Adrenal gland (tissue), 12 donors: ENCODE data around the gene GDPD4. TPM values are rescaled to one million over a fixed set of nuclear protein-coding genes. Genes with fewer than 3 reads are reported as not detected.

Experiments used
- DNase-seq, 7 donors: peaks; one replicate each; pipeline ENCODE4 v3.0.0-alpha.2; 2019 to 2020
- H3K27ac ChIP-seq, 5 donors: fragments of 200-600 bp; sonication (generic) in 4 of 5; 1 replicate in 3 of 5; 2 replicates in 2 of 5; pipeline versions ENCODE4 v1.5.1 to v1.8.0; 2016 to 2020; ENCODE audit warnings: mild to moderate bottlenecking in 1 of 5
- H3K27me3 ChIP-seq: fragments of 200-600 bp; 2 replicates; pipeline ENCODE4 v1.8.0; 2021
- H3K36me3 ChIP-seq, 2 donors: fragments of 200-600 bp; replicated peaks in 1 of 2; 1 replicate in 1 of 2; 2 replicates in 1 of 2; pipeline versions ENCODE4 v1.5.1 to v1.8.0; 2018 to 2022
- H3K4me1 ChIP-seq, 2 donors: fragments of 200-600 bp; replicated peaks in 1 of 2; 1 replicate in 1 of 2; 2 replicates in 1 of 2; pipeline versions ENCODE4 v1.5.1 to v1.8.0; 2018 to 2021
- H3K4me3 ChIP-seq, 4 donors: fragments of 200-600 bp; sonication (generic) in 3 of 4; one replicate each; pipeline ENCODE4 v1.5.1; 2016 to 2018
- H3K9me3 ChIP-seq, 3 donors: fragments of 200-600 bp; sonication (generic) in 1 of 3; replicated peaks in 1 of 3; 1 replicate in 2 of 3; 2 replicates in 1 of 3; pipeline versions ENCODE4 v1.5.1 to v1.8.0; 2016 to 2021
- POLR2A ChIP-seq, 2 donors: fragments of 450-650 bp; IDR thresholded peaks; one replicate each; pipeline ENCODE4 v1.6.1; 2017; ENCODE audit warnings: antibody characterized with exemption in 2 of 2, mild to moderate bottlenecking in 2 of 2, moderate library complexity in 1 of 2
- WGBS, 4 donors: extraction: QIAGEN DNeasy Blood & Tissue Kit in 2 of 4; methylation state at CpG; one replicate each; pipeline versions ENCODE4 v1.1.5 to v1.1.7; 2013 to 2017; 5-methylcytosine and 5-hydroxymethylcytosine counted together
- intact Hi-C, 2 donors: fragments of 100-400 bp; cut with DNase I; formaldehyde crosslinking; loops; one replicate each; pipeline versions ENCODE4 v1.14.1 to v1.15.0; 2022 to 2023
- polyA plus RNA-seq, 3 donors: library from polyadenylated mRNA; stranded (reverse); fragments of 200-250 nt in 2 of 3; fragments of 350-450 nt in 1 of 3; fragmentation: Illumina TruSeq in 1 of 3; extraction: RNeasy Lipid Tissue Mini Kit (QIAGEN cat#74804) in 1 of 3; gene quantifications; one replicate each; pipeline ENCODE4 v1.2.3, GENCODE V29; 2013 to 2014
- total RNA-seq, 9 donors: library from RNA; depleted of rRNA in 4 of 9; stranded (reverse); fragments of >200 nt in 4 of 9; fragments of 120-200 nt in 1 of 9; fragmentation: NEBNext Ultra II Directional in 1 of 9; extraction: Animal tissue kit (Norgen Biotek cat#: 25700) in 1 of 9; gene quantifications; one replicate each; pipeline versions ENCODE4 v1.1.0 to v1.2.4, GENCODE V29; 2013 to 2023
- TF ChIP-seq, protein P1 (sequence below), 6 experiments: fragments of 450-650 bp in 4 of 6; fragments of 200-600 bp in 2 of 6; sonication (generic) in 1 of 6; IDR thresholded peaks; 1 replicate in 5 of 6; 2 replicates in 1 of 6; pipeline versions ENCODE4 v1.5.1 to v1.8.0; 2016 to 2021; ENCODE audit warnings: antibody characterized with exemption in 6 of 6, mild to moderate bottlenecking in 2 of 6, moderate library complexity in 1 of 6
- donor health status: healthy with polysubstance abuse.
- donor health status: Bipolar disorder and iron deficiency.
- donor health status: DM: yes; HTN: yes; CAD: no.
- donor health status: DM: no; HTN: no; CAD: no.
- donor health status: DM: no; HTN: no; CAD: no.
- donor health status: DM: yes; HTN: yes; CAD: no.

Gene GDPD4
- total and polyA plus RNA-seq, 12 donors, result 0.88 to 2.3 TPM; not detected in 10

DNA sequence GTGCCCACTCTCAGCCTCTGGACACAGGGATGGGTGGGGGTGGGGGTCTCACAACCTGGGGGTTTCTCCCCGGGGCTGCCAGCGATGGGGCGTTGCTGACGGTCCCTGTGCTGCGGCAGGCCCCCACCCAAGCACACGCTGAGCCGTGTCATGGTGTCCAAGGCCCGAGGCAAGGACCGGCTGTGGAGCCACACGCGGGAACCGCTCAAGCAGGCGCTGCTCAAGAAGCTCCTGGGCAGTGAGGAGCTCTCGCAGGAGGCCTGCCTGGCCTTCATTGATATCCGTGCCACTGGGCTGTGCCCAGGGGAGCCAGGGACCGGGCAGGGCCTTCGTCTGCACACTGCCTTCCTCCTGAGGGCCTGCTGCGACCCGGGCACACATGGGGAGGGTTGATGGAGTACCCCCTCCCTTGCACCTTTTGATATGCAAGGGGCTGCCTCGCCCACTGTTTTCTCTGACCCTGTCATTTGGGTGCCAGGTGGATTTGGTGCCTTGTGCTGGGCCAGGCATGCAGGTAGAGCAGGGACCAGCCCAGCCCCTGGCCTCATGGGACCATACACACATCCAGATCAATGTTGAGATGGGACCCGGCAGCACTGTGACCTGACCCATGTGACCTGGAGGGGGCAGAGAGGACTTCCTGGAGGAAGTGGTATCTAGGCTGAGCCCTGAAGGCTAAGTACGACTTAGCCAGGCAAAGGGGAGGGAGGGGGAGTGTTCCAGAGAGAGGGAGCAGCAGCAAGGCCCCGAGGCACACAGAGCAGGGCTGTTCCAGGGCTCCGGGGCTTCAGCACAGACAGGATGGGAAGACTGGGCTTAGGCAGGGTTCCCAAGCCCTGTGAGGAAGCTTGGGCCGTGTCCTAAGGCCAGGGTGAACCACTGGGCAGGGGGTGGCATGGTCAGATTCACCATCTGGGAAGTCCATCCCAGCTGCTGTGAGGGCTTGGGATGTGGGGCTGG, 98.3 kb downstream of the GDPD4 start:
- DNase-seq, result peak in 3 of 7 donors; percentile 11 to 41 (median 16)
- Histone ChIP-seq H3K9me3 (no peaks in the 10 kb centered on the region), H3K27me3 (no peaks in the 10 kb centered on the region), H3K36me3 (peaks cover 0 to 60% of the 10 kb centered on the region in 2 donors), H3K4me1 (peaks cover 0 to 12% of the 10 kb centered on the region in 2 donors), H3K4me3 (no peak overlapping the region), H3K27ac (no peak overlapping the region)
- no peak for TF ChIP-seq POLR2A (IDR thresholded peaks at IDR 0.05)
- TF ChIP-seq, protein P1, sequence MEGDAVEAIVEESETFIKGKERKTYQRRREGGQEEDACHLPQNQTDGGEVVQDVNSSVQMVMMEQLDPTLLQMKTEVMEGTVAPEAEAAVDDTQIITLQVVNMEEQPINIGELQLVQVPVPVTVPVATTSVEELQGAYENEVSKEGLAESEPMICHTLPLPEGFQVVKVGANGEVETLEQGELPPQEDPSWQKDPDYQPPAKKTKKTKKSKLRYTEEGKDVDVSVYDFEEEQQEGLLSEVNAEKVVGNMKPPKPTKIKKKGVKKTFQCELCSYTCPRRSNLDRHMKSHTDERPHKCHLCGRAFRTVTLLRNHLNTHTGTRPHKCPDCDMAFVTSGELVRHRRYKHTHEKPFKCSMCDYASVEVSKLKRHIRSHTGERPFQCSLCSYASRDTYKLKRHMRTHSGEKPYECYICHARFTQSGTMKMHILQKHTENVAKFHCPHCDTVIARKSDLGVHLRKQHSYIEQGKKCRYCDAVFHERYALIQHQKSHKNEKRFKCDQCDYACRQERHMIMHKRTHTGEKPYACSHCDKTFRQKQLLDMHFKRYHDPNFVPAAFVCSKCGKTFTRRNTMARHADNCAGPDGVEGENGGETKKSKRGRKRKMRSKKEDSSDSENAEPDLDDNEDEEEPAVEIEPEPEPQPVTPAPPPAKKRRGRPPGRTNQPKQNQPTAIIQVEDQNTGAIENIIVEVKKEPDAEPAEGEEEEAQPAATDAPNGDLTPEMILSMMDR (IDR thresholded peaks at IDR 0.05), result no peak
- WGBS, 4 donors, result 88 to 93% (median 89%) methylated on average over 18 to 25 of the region's 25 CpGs
- intact Hi-C loops, result loop anchor here (5.0 to 10.0 kb wide), 2 partner anchors 339 to 342 kb away; no protein-coding TSS in a partner anchor

DNA sequence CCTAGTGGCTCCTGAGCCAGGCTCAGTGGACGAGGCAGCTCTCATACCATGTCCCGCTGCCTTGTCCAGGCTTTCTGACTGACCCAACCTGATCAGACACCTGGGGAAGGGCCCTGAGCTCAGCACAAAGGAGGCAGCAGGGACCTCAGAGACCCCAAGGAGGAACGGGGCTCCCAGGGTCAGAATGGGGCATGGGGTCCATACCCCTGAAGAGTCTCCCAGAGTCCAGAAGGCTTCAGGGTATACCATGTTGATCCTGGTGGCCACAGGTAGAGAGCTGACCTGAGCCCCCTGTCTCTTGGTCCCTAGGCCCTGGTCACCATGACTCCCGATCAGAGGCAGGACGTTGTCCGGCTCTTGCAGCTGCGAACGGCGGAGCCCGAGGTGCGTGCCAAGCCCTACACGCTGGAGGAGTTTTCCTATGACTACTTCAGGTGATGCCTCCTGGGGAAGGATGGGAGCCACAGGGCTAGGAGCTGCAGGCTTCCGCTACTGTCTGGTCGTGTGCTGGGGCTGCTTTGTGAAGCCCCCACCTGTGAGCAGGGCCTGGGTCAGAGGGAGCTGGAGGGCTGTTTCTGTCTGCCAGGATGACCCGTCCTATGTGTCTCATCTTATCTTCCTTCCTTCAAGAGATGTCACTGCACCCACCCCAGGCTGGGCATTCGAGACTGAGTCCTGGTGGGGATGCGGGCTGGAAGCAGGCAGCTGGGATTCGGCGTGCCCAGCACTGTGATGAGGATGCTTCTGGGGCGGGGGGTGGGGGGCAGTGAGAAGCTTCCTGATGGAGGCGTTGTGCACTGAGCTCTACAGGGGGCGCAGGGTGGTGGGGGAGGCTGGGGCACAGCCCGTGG, 99.3 kb downstream of the GDPD4 start:
- Histone ChIP-seq H3K27ac (no peak overlapping the region), H3K4me3 (no peak overlapping the region), H3K4me1 (peaks cover 0 to 12% of the 10 kb centered on the region in 2 donors), H3K36me3 (peaks cover 0 to 57% of the 10 kb centered on the region in 2 donors), H3K27me3 (no peaks in the 10 kb centered on the region), H3K9me3 (no peaks in the 10 kb centered on the region)
- DNase-seq, result peak in 5 of 7 donors; percentile 2 to 39 (median 11)
- intact Hi-C loops, result loop anchor here (5.0 to 10.0 kb wide), 2 partner anchors 340 to 343 kb away; no protein-coding TSS in a partner anchor
- WGBS, 4 donors, result 93 to 95% (median 94%) methylated on average over 3 to 23 of the region's 23 CpGs
- TF ChIP-seq, protein P1 (IDR thresholded peaks at IDR 0.05), result no peak
- TF ChIP-seq POLR2A (IDR thresholded peaks at IDR 0.05), result no peak

DNA sequence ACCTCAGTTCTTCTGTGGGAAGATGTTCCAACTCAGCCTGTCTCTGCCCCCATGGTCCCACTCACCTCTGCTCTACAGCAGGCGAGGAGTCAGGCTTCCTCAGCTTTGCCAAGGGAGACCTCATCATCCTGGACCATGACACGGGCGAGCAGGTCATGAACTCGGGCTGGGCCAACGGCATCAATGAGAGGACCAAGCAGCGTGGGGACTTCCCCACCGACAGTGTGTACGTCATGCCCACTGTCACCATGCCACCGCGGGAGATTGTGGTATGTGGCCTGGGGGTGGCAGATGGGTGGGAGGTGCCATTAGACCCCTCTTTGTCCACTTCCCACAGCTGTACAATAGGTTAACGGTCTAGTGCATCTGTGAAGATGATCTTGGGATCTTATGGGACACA, 100.1 kb downstream of the GDPD4 start:
- no peak overlapping the region for H3K27ac ChIP-seq
- no peaks in the 10 kb centered on the region for H3K27me3 ChIP-seq
- peaks cover 0 to 12% of the 10 kb centered on the region in 2 donors for H3K4me1 ChIP-seq
- TF ChIP-seq, protein P1 (IDR thresholded peaks at IDR 0.05), result no peak
- TF ChIP-seq POLR2A (IDR thresholded peaks at IDR 0.05), result no peak
- H3K9me3 ChIP-seq, result no peaks in the 10 kb centered on the region
- intact Hi-C loops, result loop anchor here (5.0 to 10.0 kb wide), 2 partner anchors 341 to 343 kb away; no protein-coding TSS in a partner anchor
- 88 to 93% (median 92%) methylated on average over 11 of the region's 11 CpGs for WGBS, 4 donors
- H3K36me3 ChIP-seq, result peaks cover 0 to 59% of the 10 kb centered on the region in 2 donors
- peak in 4 of 7 donors; percentile 5 to 45 (median 12) for DNase-seq
- no peak overlapping the region for H3K4me3 ChIP-seq
